Activated T-cell treated with anti-CD3 and anti-CD28 coated beads, Interleukin-2, amount 50 U/mL, for 48 hours (primary cell): Measurements from ENCODE around the gene NPSR1.
"Not testable (repeated sequence)": the region's sequence is repeated elsewhere in the genome, so short reads cannot be mapped to it uniquely, and the experiment has no call there.

Source experiments
- DNase-seq, 2 experiments: peaks; one replicate each; pipeline ENCODE4 v3.0.0-alpha.2; 2020

Gene NPSR1

DNA sequence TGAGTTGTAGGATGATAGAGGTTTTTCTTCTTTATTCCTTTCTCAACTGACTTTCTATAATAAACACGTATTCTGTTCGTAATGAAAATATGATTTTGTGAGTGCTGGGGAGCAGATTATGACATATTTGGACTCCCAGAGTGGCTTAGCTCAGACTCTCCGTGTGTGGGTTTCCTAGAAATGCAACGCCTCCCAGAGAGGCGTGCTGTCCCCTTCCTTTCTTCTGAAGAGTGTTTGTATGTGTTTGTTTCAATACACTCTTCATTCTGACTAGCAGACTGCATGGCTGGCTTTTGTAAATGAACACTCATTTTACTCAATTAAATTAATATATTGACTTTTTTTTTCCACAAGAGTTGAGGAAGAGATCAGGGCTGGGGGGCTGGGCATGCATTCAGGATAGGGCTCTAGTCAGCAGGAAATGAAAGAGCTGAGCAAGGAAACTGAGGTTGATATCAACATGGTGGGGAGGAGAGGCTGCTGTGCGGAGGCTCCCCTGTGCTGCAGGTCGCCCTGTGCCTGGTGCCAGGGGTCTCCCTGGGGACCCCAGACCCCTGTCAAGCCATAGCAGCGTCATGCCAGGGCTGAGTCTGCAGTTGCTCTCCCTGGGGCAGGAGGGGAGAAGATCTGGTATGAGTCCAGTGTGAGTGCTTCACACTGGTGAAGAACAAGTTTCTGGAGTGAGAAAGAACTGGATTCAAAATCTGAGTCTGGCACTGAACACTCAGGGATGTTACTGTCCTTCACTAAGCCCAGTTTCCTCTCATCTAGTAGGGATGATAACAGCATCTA, 221.1 kb downstream of the NPSR1 start:
- not testable (repeated sequence) for DNase-seq

DNA sequence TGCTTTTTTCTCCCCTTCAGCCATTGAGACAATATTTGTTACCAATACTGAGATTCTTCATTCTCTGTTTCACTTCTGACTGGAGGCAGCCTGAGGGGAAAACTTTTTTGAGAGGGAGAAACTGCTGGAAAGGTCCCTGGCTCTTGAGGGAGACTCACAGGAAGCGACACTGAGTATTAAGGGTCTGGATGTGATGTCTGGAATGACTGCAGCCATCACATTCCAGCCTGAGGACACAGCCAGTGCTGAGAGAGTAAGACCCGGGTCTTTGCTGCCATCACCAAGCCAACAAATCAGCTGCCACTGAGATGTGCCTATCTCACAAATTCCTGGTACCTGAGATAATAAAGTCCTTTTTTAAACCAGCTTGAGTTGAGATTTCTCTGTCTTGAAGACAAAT, 221.9 kb downstream of the NPSR1 start:
- DNase-seq: no peak

DNA sequence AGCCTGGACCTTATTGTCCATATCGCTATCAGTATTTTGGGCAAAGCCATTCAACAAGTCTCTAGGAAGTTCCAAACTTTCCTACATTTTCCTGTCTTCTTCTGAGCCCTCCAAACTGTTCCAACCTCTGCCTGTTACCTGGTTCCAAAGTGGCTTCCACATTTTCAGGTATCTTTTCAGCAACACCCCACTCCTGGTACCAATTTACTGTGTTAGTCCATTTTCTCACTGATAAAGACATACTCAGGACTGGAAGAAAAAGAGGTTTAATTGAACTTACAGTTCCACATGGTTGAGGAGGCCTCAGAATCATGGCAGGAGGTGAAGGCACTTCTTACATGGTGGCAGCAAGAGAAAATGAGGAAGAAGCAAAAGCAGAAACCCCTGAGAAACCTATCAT, 225.8 kb downstream of the NPSR1 start:
- DNase-seq: not testable (repeated sequence)

DNA sequence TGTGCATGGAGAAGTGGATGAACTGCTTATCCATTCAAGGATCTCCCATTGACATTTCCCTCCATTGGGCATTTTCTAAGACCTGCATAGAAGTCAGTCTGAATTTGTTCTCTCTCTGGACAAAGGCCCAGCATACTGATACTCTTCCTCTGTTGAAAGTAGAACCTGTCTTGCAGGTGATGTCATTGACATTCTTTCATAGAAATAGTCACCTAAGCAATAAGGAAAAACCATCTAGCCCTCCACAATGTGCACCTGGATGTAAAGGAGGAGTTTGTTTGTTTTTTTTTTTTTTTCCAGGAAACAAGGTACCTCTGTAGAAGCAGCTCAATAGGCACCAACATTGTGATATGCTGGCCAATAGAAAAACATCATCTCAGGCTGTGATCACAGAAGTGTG, 228.8 kb downstream of the NPSR1 start:
- no peak for DNase-seq

DNA sequence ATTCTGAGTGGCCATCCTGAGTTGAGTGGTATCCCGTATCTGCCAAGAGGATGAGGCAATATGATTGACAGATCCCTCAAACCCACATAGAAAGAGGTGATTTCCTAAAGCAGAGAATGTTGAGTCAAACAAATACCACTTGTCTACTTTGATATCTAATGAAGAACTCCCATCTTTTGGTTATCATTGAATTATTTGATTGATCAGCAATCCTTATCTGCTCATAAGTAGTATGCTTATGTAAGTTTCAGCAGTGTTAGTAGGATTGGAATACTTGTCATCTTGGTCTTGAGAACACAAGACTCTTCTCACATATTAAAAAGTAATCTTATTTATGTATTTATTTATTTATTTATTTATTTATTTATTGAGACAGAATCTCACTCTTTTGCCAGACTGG, 231.9 kb downstream of the NPSR1 start:
- DNase-seq: no peak

DNA sequence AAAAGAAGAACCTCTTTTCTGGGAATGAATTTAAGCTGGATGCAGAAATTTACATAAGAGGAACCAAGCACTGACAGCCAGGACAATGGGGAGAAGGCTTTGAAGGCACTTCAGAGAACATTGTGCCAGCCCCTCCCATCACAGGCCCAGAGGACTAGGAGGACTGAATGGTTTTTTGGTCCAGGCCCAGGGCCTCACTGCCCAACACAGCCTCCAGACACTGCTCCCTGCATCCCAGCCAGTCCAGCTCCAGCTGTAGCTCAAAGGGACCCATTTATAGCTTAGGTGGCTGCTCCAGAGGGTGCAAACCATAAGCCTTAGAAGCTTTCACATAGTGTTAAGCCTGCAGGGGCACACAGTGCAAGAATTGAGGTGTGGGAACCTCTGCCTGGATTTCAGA, 237.2 kb downstream of the NPSR1 start:
- DNase-seq: no peak
